Esophagus squamous epithelium (tissue), 5 donors: ENCODE measurements around the gene TBC1D12. TPM values are rescaled to one million over a fixed set of nuclear protein-coding genes. Genes with fewer than 3 reads are reported as not detected.

Experiments
- DNase-seq: peaks from one replicate; lab custom pipeline; 2025; lab: John Stamatoyannopoulos, UW
- H3K27ac ChIP-seq, 4 donors: fragments of 200-600 bp; sonication (generic); one replicate each; pipeline ENCODE4 v1.5.1; 2016 to 2019; ENCODE audit warnings: mild to moderate bottlenecking in 1 of 4
- H3K27me3 ChIP-seq, 4 donors: fragments of 200-600 bp; sonication (generic); 1 replicate in 3 of 4; 2 replicates in 1 of 4; pipeline versions ENCODE4 v1.5.1 to v1.6.0; 2017 to 2021; ENCODE audit warnings: antibody characterized with exemption in 1 of 4
- H3K36me3 ChIP-seq, 3 donors: fragments of 200-600 bp; sonication (generic); one replicate each; pipeline ENCODE4 v1.5.1; 2016 to 2019
- H3K4me1 ChIP-seq, 3 donors: fragments of 200-600 bp; sonication (generic); one replicate each; pipeline ENCODE4 v1.5.1; 2017 to 2019
- H3K4me3 ChIP-seq, 4 donors: fragments of 200-600 bp; sonication (generic); 1 replicate in 3 of 4; 2 replicates in 1 of 4; pipeline ENCODE4 v1.5.1; 2016 to 2019; ENCODE audit warnings: mild to moderate bottlenecking in 2 of 4, moderate library complexity in 1 of 4
- H3K9me3 ChIP-seq, 3 donors: fragments of 200-600 bp; sonication (generic); one replicate each; pipeline ENCODE4 v1.5.1; 2016 to 2019
- POLR2A ChIP-seq, 4 donors: fragments of 450-650 bp; IDR thresholded peaks; one replicate each; pipeline ENCODE4 v1.6.1; 2017; ENCODE audit warnings: antibody characterized with exemption in 4 of 4, mild to moderate bottlenecking in 4 of 4, moderate library complexity in 3 of 4
- WGBS, 2 donors: methylation state at CpG; one replicate each; pipeline ENCODE4 v1.1.5; 2018; 5-methylcytosine and 5-hydroxymethylcytosine counted together
- intact Hi-C: fragments of 100-400 bp; cut with DNase I; formaldehyde crosslinking; loops from one replicate; pipeline ENCODE4 v1.15.0; 2022
- total RNA-seq, 4 donors: library from RNA; depleted of rRNA; stranded (reverse); fragments of >200 nt; gene quantifications; one replicate each; pipeline ENCODE4 v1.1.0, GENCODE V29; 2016
- TF ChIP-seq, protein P1 (sequence below), 6 experiments: fragments of 450-650 bp in 4 of 6; fragments of 200-600 bp in 2 of 6; sonication (generic) in 2 of 6; IDR thresholded peaks; one replicate each; pipeline ENCODE4 v1.5.1; 2016 to 2019; ENCODE audit warnings: antibody characterized with exemption in 6 of 6, mild to moderate bottlenecking in 4 of 6, moderate library complexity in 4 of 6
- donor health status: DM: yes; HTN: yes; CAD: no.

TBC1D12 gene
- total RNA-seq, 4 donors from 2014 or later: 5.2 to 13.5 (median 7.0) TPM

DNA sequence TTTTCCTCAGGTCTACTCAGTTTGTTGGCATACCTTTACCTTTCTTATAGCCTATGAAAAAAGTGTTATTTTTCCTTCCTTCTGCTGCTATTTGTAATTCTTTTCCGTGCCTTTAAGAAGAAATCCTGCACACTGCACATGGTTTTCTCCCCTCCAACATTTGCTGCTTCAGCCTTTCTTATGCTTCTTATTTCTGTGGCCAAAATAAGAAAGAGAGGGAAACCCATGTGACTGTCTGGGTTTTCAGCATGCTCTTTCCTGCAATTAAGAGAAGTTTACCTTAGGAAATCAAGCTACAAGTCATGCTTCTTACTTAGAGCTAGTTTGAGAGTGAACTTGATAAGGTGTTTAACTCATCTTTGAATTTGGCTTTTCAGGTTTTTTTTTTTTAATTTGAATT, 11.0 kb downstream of the TBC1D12 start:
- Histone ChIP-seq H3K4me1 (peaks cover 0 to 8% (median 0%) of the 10 kb centered on the region in 3 donors), H3K27me3 (no peaks in the 10 kb centered on the region), H3K9me3 (no peaks in the 10 kb centered on the region), H3K4me3 (no peak overlapping the region), H3K27ac (no peak overlapping the region), H3K36me3 (no peaks in the 10 kb centered on the region)
- intact Hi-C loops: no loop called here
- TF ChIP-seq, protein P1, sequence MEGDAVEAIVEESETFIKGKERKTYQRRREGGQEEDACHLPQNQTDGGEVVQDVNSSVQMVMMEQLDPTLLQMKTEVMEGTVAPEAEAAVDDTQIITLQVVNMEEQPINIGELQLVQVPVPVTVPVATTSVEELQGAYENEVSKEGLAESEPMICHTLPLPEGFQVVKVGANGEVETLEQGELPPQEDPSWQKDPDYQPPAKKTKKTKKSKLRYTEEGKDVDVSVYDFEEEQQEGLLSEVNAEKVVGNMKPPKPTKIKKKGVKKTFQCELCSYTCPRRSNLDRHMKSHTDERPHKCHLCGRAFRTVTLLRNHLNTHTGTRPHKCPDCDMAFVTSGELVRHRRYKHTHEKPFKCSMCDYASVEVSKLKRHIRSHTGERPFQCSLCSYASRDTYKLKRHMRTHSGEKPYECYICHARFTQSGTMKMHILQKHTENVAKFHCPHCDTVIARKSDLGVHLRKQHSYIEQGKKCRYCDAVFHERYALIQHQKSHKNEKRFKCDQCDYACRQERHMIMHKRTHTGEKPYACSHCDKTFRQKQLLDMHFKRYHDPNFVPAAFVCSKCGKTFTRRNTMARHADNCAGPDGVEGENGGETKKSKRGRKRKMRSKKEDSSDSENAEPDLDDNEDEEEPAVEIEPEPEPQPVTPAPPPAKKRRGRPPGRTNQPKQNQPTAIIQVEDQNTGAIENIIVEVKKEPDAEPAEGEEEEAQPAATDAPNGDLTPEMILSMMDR (IDR thresholded peaks at IDR 0.05): no peak
- no peak for TF ChIP-seq POLR2A (IDR thresholded peaks at IDR 0.05)
- no peak for DNase-seq
- 64 to 71% methylated on average over 1 of the region's 1 CpG for WGBS, 2 donors

- TF ChIP-seq, protein P1 (IDR thresholded peaks at IDR 0.05): no peak
- TF ChIP-seq POLR2A (IDR thresholded peaks at IDR 0.05): no peak
- intact Hi-C loops: no loop called here
- Histone ChIP-seq H3K36me3 (no peaks in the 10 kb centered on the region), H3K4me1 (peaks cover 0 to 8% (median 0%) of the 10 kb centered on the region in 3 donors), H3K9me3 (no peaks in the 10 kb centered on the region), H3K4me3 (no peak overlapping the region), H3K27me3 (no peaks in the 10 kb centered on the region), H3K27ac (no peak overlapping the region)
- no peak for DNase-seq
- WGBS, 2 donors: 87 to 91% methylated on average over 3 of the region's 3 CpGs
Observed at GRCh38 chr10:94416896-94417295, 14.6 kb downstream of the TBC1D12 start.

GRCh38 chr10:94417321-94417720, 15.0 kb downstream of the TBC1D12 start:
- H3K9me3 ChIP-seq: no peaks in the 10 kb centered on the region
- no peak for DNase-seq
- 67 to 69% methylated on average over 1 of the region's 1 CpG for WGBS, 2 donors
- H3K27me3 ChIP-seq: no peaks in the 10 kb centered on the region
- H3K4me1 ChIP-seq: peaks cover 0 to 8% (median 0%) of the 10 kb centered on the region in 3 donors
- no peaks in the 10 kb centered on the region for H3K36me3 ChIP-seq
- TF ChIP-seq, protein P1 (IDR thresholded peaks at IDR 0.05): no peak
- TF ChIP-seq POLR2A (IDR thresholded peaks at IDR 0.05): no peak
- intact Hi-C loops: no loop called here
- H3K4me3 ChIP-seq: no peak overlapping the region
- no peak overlapping the region for H3K27ac ChIP-seq

- Histone ChIP-seq H3K27ac (no peak overlapping the region), H3K4me1 (no peaks in the 10 kb centered on the region), H3K36me3 (no peaks in the 10 kb centered on the region), H3K27me3 (no peaks in the 10 kb centered on the region), H3K4me3 (no peak overlapping the region), H3K9me3 (no peaks in the 10 kb centered on the region)
- WGBS, 2 donors: 87 to 92% methylated on average over 5 of the region's 5 CpGs
- DNase-seq: no peak
- no peak for TF ChIP-seq POLR2A (IDR thresholded peaks at IDR 0.05)
- TF ChIP-seq, protein P1 (IDR thresholded peaks at IDR 0.05): no peak
- intact Hi-C loops: no loop called here
Observed at GRCh38 chr10:94420516-94420915, 18.2 kb downstream of the TBC1D12 start.

DNA sequence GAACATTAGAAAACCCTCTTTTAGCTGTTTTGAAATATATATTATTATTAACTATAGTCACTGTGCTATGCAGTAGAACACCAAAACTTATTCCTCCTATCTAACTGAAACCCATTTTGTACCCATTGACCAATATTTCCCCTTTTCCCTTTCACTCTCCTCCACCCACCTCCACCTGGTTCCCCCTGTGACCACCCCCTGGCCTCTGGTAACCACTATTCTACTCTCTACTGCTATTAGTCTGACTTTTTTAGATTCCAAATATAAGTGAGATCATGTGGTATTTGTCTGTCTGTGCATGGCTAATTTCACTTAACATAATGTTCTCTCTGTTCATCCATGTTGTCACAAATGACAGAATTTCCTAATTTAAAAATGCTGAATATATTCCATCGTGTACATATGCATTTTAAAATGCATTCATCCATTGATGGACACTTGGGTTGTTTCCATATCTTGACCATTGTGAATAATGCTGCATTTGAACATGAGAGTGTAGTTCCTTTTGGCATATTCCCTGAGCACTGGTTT, 18.7 kb downstream of the TBC1D12 start:
- no peak overlapping the region for H3K27ac ChIP-seq
- H3K4me1 ChIP-seq: no peaks in the 10 kb centered on the region
- 42 to 45% methylated on average over 1 of the region's 1 CpG for WGBS, 2 donors
- H3K9me3 ChIP-seq: peaks cover 0 to 4% (median 0%) of the 10 kb centered on the region in 3 donors
- H3K4me3 ChIP-seq: no peak overlapping the region
- TF ChIP-seq POLR2A (IDR thresholded peaks at IDR 0.05): no peak
- TF ChIP-seq, protein P1 (IDR thresholded peaks at IDR 0.05): no peak
- H3K36me3 ChIP-seq: no peaks in the 10 kb centered on the region
- intact Hi-C loops: no loop called here
- DNase-seq: no peak
- H3K27me3 ChIP-seq: no peaks in the 10 kb centered on the region
